Parathyroid adenoma (tissue), 2 donors: Measurements from ENCODE around the gene ERFE.

Experiments used
- H2AFZ ChIP-seq: fragments of 300-600 bp; sonication (generic); one replicate; pipeline ENCODE4 v1.7.0; 2017; ENCODE audit warnings: antibody characterized with exemption, mild to moderate bottlenecking
- H3K27ac ChIP-seq: fragments of 300-600 bp; sonication (generic); one replicate; pipeline ENCODE4 v1.7.0; 2017
- H3K27me3 ChIP-seq: fragments of 300-600 bp; sonication (generic); one replicate; pipeline ENCODE4 v1.7.0; 2017; ENCODE audit warnings: low read length; ENCODE audit not compliant: control insufficient read depth, insufficient read depth
- H3K36me3 ChIP-seq: fragments of 300-600 bp; sonication (generic); one replicate; pipeline ENCODE4 v1.7.0; 2017; ENCODE audit warnings: low read length; ENCODE audit not compliant: control insufficient read depth, insufficient read depth
- H3K4me1 ChIP-seq: fragments of 300-600 bp; sonication (generic); one replicate; pipeline ENCODE4 v1.7.0; 2017; ENCODE audit warnings: control low read depth
- H3K4me2 ChIP-seq: fragments of 300-600 bp; sonication (generic); one replicate; pipeline ENCODE4 v1.7.0; 2017; ENCODE audit warnings: low read length
- H3K4me3 ChIP-seq: fragments of 300-600 bp; sonication (generic); one replicate; pipeline ENCODE4 v1.7.0; 2017; ENCODE audit warnings: low read depth, low read length
- H3K79me2 ChIP-seq: fragments of 300-600 bp; sonication (generic); one replicate; pipeline ENCODE4 v1.7.0; 2017; ENCODE audit warnings: control low read depth
- H3K9ac ChIP-seq: fragments of 300-600 bp; sonication (generic); one replicate; pipeline ENCODE4 v1.7.0; 2017; ENCODE audit warnings: mild to moderate bottlenecking
- H3K9me3 ChIP-seq: fragments of 300-600 bp; sonication (generic); one replicate; pipeline ENCODE4 v1.7.0; 2017; ENCODE audit warnings: low read length; ENCODE audit not compliant: control insufficient read depth
- CTCF ChIP-seq: fragments of 300-600 bp; sonication (generic); IDR thresholded peaks from one replicate; pipeline ENCODE4 v1.7.0; 2017; ENCODE audit warnings: antibody characterized with exemption, mild to moderate bottlenecking
- donor health status: primary hyperparathyroidism.

ERFE gene

GRCh38 chr2:238130111-238130695 lies 28.6 kb upstream of the ERFE start:
- Histone ChIP-seq H3K4me1 (no peaks in the 10 kb centered on the region), H3K4me2 (no peak overlapping the region), H3K9ac (no peak overlapping the region), H2AFZ (no peak overlapping the region), H3K36me3 (no peaks in the 10 kb centered on the region), H3K79me2 (no peaks in the 10 kb centered on the region), H3K27ac (no peak overlapping the region), H3K9me3 (no peaks in the 10 kb centered on the region), H3K4me3 (no peak overlapping the region), H3K27me3 (no peaks in the 10 kb centered on the region)
- no peak for TF ChIP-seq CTCF

- Histone ChIP-seq H3K9ac (no peak overlapping the region), H3K4me1 (no peaks in the 10 kb centered on the region), H3K4me3 (no peak overlapping the region), H2AFZ (no peak overlapping the region), H3K36me3 (no peaks in the 10 kb centered on the region), H3K79me2 (no peaks in the 10 kb centered on the region), H3K9me3 (no peaks in the 10 kb centered on the region), H3K27ac (no peak overlapping the region), H3K4me2 (no peak overlapping the region), H3K27me3 (no peaks in the 10 kb centered on the region)
- TF ChIP-seq CTCF = no peak
These were observed 27.8 kb upstream of the ERFE start for GRCh38 chr2:238130696-238131628.

GRCh38 chr2:238131761-238132462 lies 26.9 kb upstream of the ERFE start:
- Histone ChIP-seq H3K4me2 (no peak overlapping the region), H3K4me3 (no peak overlapping the region), H3K27me3 (no peaks in the 10 kb centered on the region), H3K79me2 (no peaks in the 10 kb centered on the region), H3K4me1 (no peaks in the 10 kb centered on the region), H2AFZ (no peak overlapping the region), H3K9me3 (no peaks in the 10 kb centered on the region), H3K9ac (no peak overlapping the region), H3K36me3 (no peaks in the 10 kb centered on the region), H3K27ac (no peak overlapping the region)
- no peak for TF ChIP-seq CTCF

- Histone ChIP-seq H3K36me3 (no peaks in the 10 kb centered on the region), H3K9ac (no peak overlapping the region), H3K4me1 (no peaks in the 10 kb centered on the region), H3K79me2 (no peaks in the 10 kb centered on the region), H3K9me3 (no peaks in the 10 kb centered on the region), H3K27ac (no peak overlapping the region), H3K4me3 (no peak overlapping the region), H3K27me3 (no peaks in the 10 kb centered on the region), H3K4me2 (no peak overlapping the region), H2AFZ (no peak overlapping the region)
- TF ChIP-seq CTCF = no peak
These were observed 26.0 kb upstream of the ERFE start for GRCh38 chr2:238132463-238133450.
